H1 (cell line): ENCODE data around the gene CCNL2. TPM values are rescaled to one million over a fixed set of nuclear protein-coding genes. Genes with fewer than 3 reads are reported as not detected.

Source experiments
- CTCF ChIA-PET: fragments of 300-600 bp; sonication (Branson Sonifier 250); formaldehyde crosslinking; loops from one replicate; lab custom pipeline; 2021; ENCODE audit not compliant: partially characterized antibody; lab: Charles Lee
- POLR2A ChIA-PET: fragments of 300-600 bp; sonication (Branson Sonifier 250); formaldehyde crosslinking; loops from one replicate; lab custom pipeline; 2021; ENCODE audit warnings: inconsistent platforms; ENCODE audit not compliant: partially characterized antibody; lab: Charles Lee
- DNase-seq, 2 experiments: peaks; one replicate each; pipeline versions ENCODE4 v3.0.0 to v3.0.0-alpha.2; 2010 to 2022; ENCODE audit warnings: low spot score in 2 of 2, low read depth in 1 of 2, mixed read lengths in 1 of 2
- FAIRE-seq: peaks from 2 replicates; lab custom pipeline; 2011; peaks lifted over from hg19 to GRCh38; lab: Jason Lieb, UNC
- H2AFZ ChIP-seq: 2 replicates; pipeline ENCODE4 v1.8.1; 2012; ENCODE audit warnings: low read length, inconsistent platforms
- H2AK5ac ChIP-seq: 2 replicates; pipeline ENCODE4 v1.6.1; 2013; ENCODE audit warnings: low read depth, low read length
- H2BK120ac ChIP-seq: replicated peaks from 2 replicates; pipeline ENCODE3; 2013; ENCODE audit warnings: low read depth, low read length, inconsistent platforms
- H2BK12ac ChIP-seq: 2 replicates; pipeline ENCODE4 v1.6.1; 2013; ENCODE audit warnings: low read depth, low read length
- H2BK15ac ChIP-seq: 2 replicates; pipeline ENCODE4 v1.6.1; 2013; ENCODE audit warnings: low read length
- H2BK20ac ChIP-seq: 2 replicates; pipeline ENCODE4 v1.6.1; 2013; ENCODE audit warnings: low read length
- H2BK5ac ChIP-seq: 2 replicates; pipeline ENCODE4 v1.6.1; 2013; ENCODE audit warnings: low read depth, low read length
- H3K14ac ChIP-seq: 2 replicates; pipeline ENCODE4 v1.6.1; 2013; ENCODE audit warnings: inconsistent platforms; ENCODE audit not compliant: insufficient read length
- H3K18ac ChIP-seq: 2 replicates; pipeline ENCODE4 v1.6.1; 2013; ENCODE audit warnings: low read length; ENCODE audit errors: extremely low read depth
- H3K23ac ChIP-seq: 2 replicates; pipeline ENCODE4 v1.6.1; 2013; ENCODE audit warnings: inconsistent platforms; ENCODE audit not compliant: insufficient read length
- H3K23me2 ChIP-seq: 2 replicates; pipeline ENCODE4 v1.6.1; 2013; ENCODE audit warnings: low read depth, low read length
- H3K27ac ChIP-seq: 2 replicates; pipeline ENCODE4 v1.6.1; 2011; ENCODE audit warnings: low read depth, low read length, inconsistent platforms
- H3K27me3 ChIP-seq, 4 experiments: replicated peaks in 1 of 4; 1 replicate in 1 of 4; 2 replicates in 3 of 4; pipeline versions ENCODE4 v1.6.1 to v1.8.1; 2011 to 2013; ENCODE audit warnings: low read length in 3 of 4, mild to moderate bottlenecking in 3 of 4, inconsistent platforms in 2 of 4, mixed read lengths in 2 of 4, moderate library complexity in 1 of 4; ENCODE audit not compliant: control insufficient read depth in 3 of 4, insufficient read depth in 3 of 4; ENCODE audit errors: extremely low read depth in 1 of 4
- H3K36me3 ChIP-seq, 4 experiments: 2 replicates each; pipeline versions ENCODE4 v1.6.1 to v1.8.1; 2011 to 2013; ENCODE audit warnings: mild to moderate bottlenecking in 4 of 4, low read length in 3 of 4, moderate library complexity in 2 of 4, control low read depth in 1 of 4, inconsistent platforms in 1 of 4; ENCODE audit not compliant: insufficient read depth in 4 of 4, control insufficient read depth in 2 of 4
- H3K4ac ChIP-seq: replicated peaks from 2 replicates; pipeline ENCODE3; 2013; ENCODE audit warnings: low read length, low read depth, mixed read lengths, inconsistent platforms; ENCODE audit not compliant: insufficient read length
- H3K4me1 ChIP-seq, 4 experiments: replicated peaks in 1 of 4; 1 replicate in 1 of 4; 2 replicates in 3 of 4; pipeline versions ENCODE4 v1.6.1 to v1.8.1; 2011 to 2013; ENCODE audit warnings: low read length in 3 of 4, inconsistent platforms in 2 of 4, mixed read lengths in 1 of 4; ENCODE audit not compliant: insufficient read depth in 4 of 4, control insufficient read depth in 3 of 4
- H3K4me2 ChIP-seq, 2 experiments: 2 replicates each; pipeline versions ENCODE4 v1.6.1 to v1.8.1; 2011 to 2013; ENCODE audit warnings: low read depth in 2 of 2, low read length in 2 of 2, control low read depth in 1 of 2, inconsistent platforms in 1 of 2, mild to moderate bottlenecking in 1 of 2; ENCODE audit not compliant: insufficient read depth in 1 of 2
- H3K4me3 ChIP-seq, 4 experiments: fragments of 200-600, 300-600 bp in 1 of 4; sonication (generic), shearing (Covaris generic), sonication (Bioruptor Twin) in 1 of 4; 2 replicates each; pipeline versions ENCODE4 v1.5.1 to v1.8.1; 2011 to 2016; ENCODE audit warnings: low read length in 4 of 4, low read depth in 3 of 4, control low read depth in 2 of 4, inconsistent platforms in 2 of 4, mild to moderate bottlenecking in 2 of 4, mixed read lengths in 1 of 4, moderate library complexity in 1 of 4; ENCODE audit not compliant: insufficient read depth in 2 of 4; ENCODE audit errors: extremely low read depth in 1 of 4
- H3K56ac ChIP-seq: replicated peaks from 2 replicates; pipeline ENCODE3; 2013; ENCODE audit warnings: low read depth, mild to moderate bottlenecking, mixed read lengths, low read length, inconsistent platforms; ENCODE audit not compliant: insufficient read length
- H3K79me1 ChIP-seq: 2 replicates; pipeline ENCODE4 v1.6.1; 2013; ENCODE audit warnings: low read depth, low read length, control low read depth
- H3K79me2 ChIP-seq, 2 experiments: 2 replicates each; pipeline versions ENCODE4 v1.6.1 to v1.8.1; 2012 to 2013; ENCODE audit warnings: low read length in 2 of 2, mild to moderate bottlenecking in 2 of 2, inconsistent platforms in 1 of 2; ENCODE audit not compliant: insufficient read depth in 2 of 2, control insufficient read depth in 1 of 2
- H3K9ac ChIP-seq, 4 experiments: replicated peaks in 1 of 4; 1 replicate in 1 of 4; 2 replicates in 3 of 4; pipeline versions ENCODE4 v1.6.1 to v1.8.1; 2011 to 2013; ENCODE audit warnings: low read depth in 3 of 4, low read length in 3 of 4, control low read depth in 2 of 4, mild to moderate bottlenecking in 2 of 4, moderate library complexity in 2 of 4, inconsistent platforms in 1 of 4; ENCODE audit errors: extremely low read depth in 1 of 4
- H3K9me3 ChIP-seq, 2 experiments: 2 replicates each; pipeline versions ENCODE4 v1.6.1 to v1.8.1; 2012 to 2013; ENCODE audit warnings: mild to moderate bottlenecking in 2 of 2, moderate library complexity in 2 of 2, control low read depth in 1 of 2, inconsistent platforms in 1 of 2, low read depth in 1 of 2, low read length in 1 of 2, mixed read lengths in 1 of 2; ENCODE audit not compliant: insufficient read depth in 2 of 2
- H4K20me1 ChIP-seq, 2 experiments: replicated peaks in 1 of 2; 2 replicates each; pipeline versions ENCODE3 to v1.8.1; 2011 to 2013; ENCODE audit warnings: inconsistent platforms in 2 of 2, low read length in 2 of 2, mild to moderate bottlenecking in 1 of 2; ENCODE audit not compliant: insufficient read depth in 2 of 2, control insufficient read depth in 1 of 2
- H4K5ac ChIP-seq: 2 replicates; pipeline ENCODE4 v1.6.1; 2013; ENCODE audit warnings: low read length, low read depth, mixed read lengths, inconsistent platforms; ENCODE audit not compliant: insufficient read length
- H4K8ac ChIP-seq: 2 replicates; pipeline ENCODE4 v1.8.0; 2013; ENCODE audit warnings: mild to moderate bottlenecking, moderate library complexity, low read length, inconsistent platforms; ENCODE audit not compliant: insufficient read depth; ENCODE audit errors: extremely low read depth
- H4K91ac ChIP-seq: replicated peaks from 2 replicates; pipeline ENCODE3; 2013; ENCODE audit warnings: low read length, mixed read lengths, inconsistent platforms; ENCODE audit not compliant: insufficient read length
- MAFK ChIP-seq: IDR thresholded peaks from 2 replicates; pipeline ENCODE4 v1.6.1; 2012; ENCODE audit warnings: low read depth, mild to moderate bottlenecking, improper control_type of control experiment, low read length
- POLR2A ChIP-seq, 2 experiments: IDR thresholded peaks; 1 replicate in 1 of 2; 2 replicates in 1 of 2; pipeline ENCODE4 v1.6.1; 2011; ENCODE audit warnings: low read depth in 2 of 2, low read length in 2 of 2, mild to moderate bottlenecking in 2 of 2; ENCODE audit errors: control extremely low read depth in 1 of 2
- WGBS, 2 experiments: shearing (Covaris generic) in 1 of 2; methylation state at CpG; one replicate each; pipeline versions ENCODE4 v1.1.6 to v1.1.7; 2013 to 2015; ENCODE audit warnings: low lambda C conversion rate in 2 of 2, mixed read lengths in 2 of 2, inconsistent platforms in 1 of 2, low coverage in 1 of 2, missing lambda C conversion rate in 1 of 2; ENCODE audit not compliant: insufficient replicate concordance in 2 of 2, insufficient coverage in 1 of 2, insufficient read length in 1 of 2; ENCODE audit errors: extremely low coverage in 1 of 2, missing lambda C conversion rate in 1 of 2; 5-methylcytosine and 5-hydroxymethylcytosine counted together
- polyA plus RNA-seq, 7 experiments: library from polyadenylated mRNA; depleted of rRNA in 3 of 7; stranded (reverse) in 5 of 7; unstranded in 2 of 7; fragments of >200 nt in 5 of 7; fragments of 200-250 nt in 2 of 7; gene quantifications; 1 replicate in 5 of 7; 2 replicates in 1 of 7; 4 replicates in 1 of 7; pipeline versions ENCODE4 v1.2.1 to v1.2.3, GENCODE V29; 2011 to 2013; ENCODE audit warnings: missing spikeins in 2 of 7, mixed read lengths in 2 of 7
- total RNA-seq: library from RNA; stranded (reverse); fragmentation: NEBNext Ultra II Directional; extraction: Animal tissue kit (Norgen Biotek cat#: 25700); gene quantifications from 2 replicates; pipeline ENCODE4 v1.2.1, GENCODE V29; 2021

The CCNL2 gene
- total and polyA plus RNA-seq, 2 of the 8 experiments (the other 6 are each of a cell fraction or from before 2014, with no cell fraction given) = 79.8 to 120 TPM

GRCh38 chr1:1403653-1404052 is 4.5 kb upstream of the CCNL2 start:
- FAIRE-seq = no peak
- Histone ChIP-seq H2BK15ac (no peak overlapping the region), H3K14ac (no peak overlapping the region), H3K18ac (no peak overlapping the region), H2BK12ac (no peak overlapping the region), H3K4me1 (peaks cover 2 to 20% (median 12%) of the 10 kb centered on the region in 4 experiments), H2AFZ (no peak overlapping the region), H3K9me3 (no peaks in the 10 kb centered on the region), H4K5ac (no peak overlapping the region), H2AK5ac (no peak overlapping the region), H2BK5ac (no peak overlapping the region), H3K23me2 (peaks cover 14% of the 10 kb centered on the region), H3K56ac (no peak overlapping the region), H4K91ac (no peak overlapping the region), H3K4me3 (no peak overlapping the region), H3K79me1 (peaks cover 17% of the 10 kb centered on the region), H3K36me3 (peaks cover 21 to 55% (median 36%) of the 10 kb centered on the region in 4 experiments), H2BK120ac (no peak overlapping the region), H2BK20ac (no peak overlapping the region), H3K9ac (no peak overlapping the region; a peak in 1 of 7 replicates), H3K27ac (no peak overlapping the region), H4K8ac (no peak overlapping the region), H3K4ac (no peak overlapping the region), H3K27me3 (no peaks in the 10 kb centered on the region), H3K4me2 (no peak overlapping the region), H4K20me1 (peaks cover 11 to 26% of the 10 kb centered on the region in 2 experiments), H3K23ac (no peak overlapping the region), H3K79me2 (peaks cover 14 to 54% of the 10 kb centered on the region in 2 experiments)
- ChIA-PET CTCF (interaction anchor here (0.6 to 1.6 kb wide), 3 partner anchors 52 to 241 kb away, joined by 3 to 6 read pairs (median 4); no protein-coding TSS in a partner anchor), POLR2A (interaction anchor here (20.0 to 27.7 kb wide), 2 partner anchors 19 to 27 kb away, joined by 515 to 719 read pairs; partner anchors contain the start of genes ANKRD65, AURKAIP1, CCNL2 and VWA1)
- no peak for DNase-seq
- WGBS, 2 experiments = 95% methylated on average over 7 of the region's 7 CpGs; no CpG with 5 or more reads in 1 of the 2 experiments
- TF ChIP-seq POLR2A (IDR thresholded peaks at IDR 0.05; ENCODE audit: control extremely low read depth in 1 of 2, low read depth in 2 of 2, low read length in 2 of 2) (0 out of 3 replicates have a peak, but pooled peaks of 1 of the 2 experiments have one; percentile 22), MAFK (no peak)
